Astrocyte of the cerebellum (primary cell): ENCODE measurements around the gene OR10G7.

Experiments used
- DNase-seq: peaks from one replicate; pipeline ENCODE4 v3.0.0-alpha.2; 2011; ENCODE audit warnings: low read depth
- H3K4me3 ChIP-seq: 2 replicates; pipeline ENCODE4 v1.5.1; 2011; ENCODE audit warnings: mild to moderate bottlenecking, low read depth, low read length, moderate library complexity
- in situ Hi-C: cut with HindIII; loops from 2 replicates; pipeline ENCODE4 v1.10.0; 2017; ENCODE audit warnings: low sequenced_read_pairs
- TF ChIP-seq, protein P1 (sequence below): IDR thresholded peaks from 2 replicates; pipeline ENCODE4 v1.5.1; 2012; ENCODE audit warnings: low read length, low read depth, moderate library complexity, mild to moderate bottlenecking; ENCODE audit errors: missing control alignments

The OR10G7 gene, protein sequence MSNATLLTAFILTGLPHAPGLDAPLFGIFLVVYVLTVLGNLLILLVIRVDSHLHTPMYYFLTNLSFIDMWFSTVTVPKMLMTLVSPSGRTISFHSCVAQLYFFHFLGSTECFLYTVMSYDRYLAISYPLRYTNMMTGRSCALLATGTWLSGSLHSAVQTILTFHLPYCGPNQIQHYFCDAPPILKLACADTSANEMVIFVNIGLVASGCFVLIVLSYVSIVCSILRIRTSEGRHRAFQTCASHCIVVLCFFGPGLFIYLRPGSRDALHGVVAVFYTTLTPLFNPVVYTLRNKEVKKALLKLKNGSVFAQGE

DNA sequence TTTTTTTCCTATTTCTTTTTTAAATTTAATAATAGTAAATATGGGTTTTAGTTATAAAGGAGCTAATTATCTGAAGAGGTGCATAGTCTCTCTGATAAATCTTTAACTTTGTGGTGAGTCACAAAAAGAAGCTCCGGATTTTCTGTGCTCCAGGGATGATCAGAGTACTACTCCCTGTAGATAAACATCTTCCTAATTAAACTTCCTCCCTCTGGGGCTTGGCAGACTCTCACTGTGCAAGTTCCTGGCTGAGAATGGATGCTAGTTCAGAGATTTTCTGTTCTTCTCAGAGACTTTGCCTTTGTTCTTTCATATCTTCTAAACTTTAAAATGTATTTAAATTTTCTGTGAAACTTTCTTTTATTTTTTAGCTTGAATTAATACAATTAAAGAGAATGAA lies at the start of gene OR10G7:
OR10G7 (minus strand) TSS at position 72 of the 400 bp plus-strand sequence. CDS start 2,324 bp downstream, outside the sequence.
- in situ Hi-C loops: no loop called here
- no peak for DNase-seq
- TF ChIP-seq, protein P1, sequence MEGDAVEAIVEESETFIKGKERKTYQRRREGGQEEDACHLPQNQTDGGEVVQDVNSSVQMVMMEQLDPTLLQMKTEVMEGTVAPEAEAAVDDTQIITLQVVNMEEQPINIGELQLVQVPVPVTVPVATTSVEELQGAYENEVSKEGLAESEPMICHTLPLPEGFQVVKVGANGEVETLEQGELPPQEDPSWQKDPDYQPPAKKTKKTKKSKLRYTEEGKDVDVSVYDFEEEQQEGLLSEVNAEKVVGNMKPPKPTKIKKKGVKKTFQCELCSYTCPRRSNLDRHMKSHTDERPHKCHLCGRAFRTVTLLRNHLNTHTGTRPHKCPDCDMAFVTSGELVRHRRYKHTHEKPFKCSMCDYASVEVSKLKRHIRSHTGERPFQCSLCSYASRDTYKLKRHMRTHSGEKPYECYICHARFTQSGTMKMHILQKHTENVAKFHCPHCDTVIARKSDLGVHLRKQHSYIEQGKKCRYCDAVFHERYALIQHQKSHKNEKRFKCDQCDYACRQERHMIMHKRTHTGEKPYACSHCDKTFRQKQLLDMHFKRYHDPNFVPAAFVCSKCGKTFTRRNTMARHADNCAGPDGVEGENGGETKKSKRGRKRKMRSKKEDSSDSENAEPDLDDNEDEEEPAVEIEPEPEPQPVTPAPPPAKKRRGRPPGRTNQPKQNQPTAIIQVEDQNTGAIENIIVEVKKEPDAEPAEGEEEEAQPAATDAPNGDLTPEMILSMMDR: no peak
- no peak within 1 kb of the TSS for H3K4me3 ChIP-seq

DNA sequence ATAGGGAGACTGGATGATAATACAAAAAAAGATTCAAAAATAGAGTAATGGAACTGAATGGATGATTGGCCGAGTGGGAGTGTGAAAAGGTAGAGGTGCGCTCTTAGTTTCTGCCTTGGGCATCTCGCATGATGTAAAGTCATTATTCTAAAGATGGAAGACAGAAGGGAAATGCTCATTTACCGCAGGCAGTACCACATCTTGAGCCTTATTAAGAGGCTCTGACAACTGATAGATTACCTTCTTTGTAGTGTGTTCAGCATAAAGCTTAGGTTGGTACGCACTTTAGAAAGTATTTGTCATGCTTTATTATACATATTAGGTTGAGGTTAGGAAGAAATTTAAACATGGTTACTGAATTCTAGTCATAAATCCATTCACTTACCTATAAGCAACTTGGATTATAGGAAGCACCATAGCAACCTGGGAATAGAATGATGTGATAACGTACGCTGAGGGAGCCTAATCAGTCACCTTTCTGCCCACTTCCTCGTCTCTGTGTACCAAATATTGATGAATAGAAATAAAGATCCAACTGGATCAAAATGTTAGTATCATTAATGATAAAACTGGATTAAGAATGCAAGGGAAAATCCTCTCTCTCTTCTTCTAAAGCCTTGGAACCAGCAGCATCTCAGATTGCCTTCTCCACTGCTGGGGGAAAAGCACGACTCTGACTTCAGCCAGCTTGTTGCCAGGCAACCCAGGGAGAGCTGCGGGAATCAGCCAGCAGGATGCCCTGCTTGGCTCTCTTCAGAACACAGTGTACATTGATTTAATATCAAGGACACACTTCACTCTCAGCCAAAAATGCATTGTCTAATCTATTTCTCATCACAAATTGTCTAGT lies 45.1 kb upstream of the OR10G7 start:
- in situ Hi-C loops: no loop called here
- DNase-seq: peak; percentile 13
- H3K4me3 ChIP-seq: no peak overlapping the region
- TF ChIP-seq, protein P1: no peak

DNA sequence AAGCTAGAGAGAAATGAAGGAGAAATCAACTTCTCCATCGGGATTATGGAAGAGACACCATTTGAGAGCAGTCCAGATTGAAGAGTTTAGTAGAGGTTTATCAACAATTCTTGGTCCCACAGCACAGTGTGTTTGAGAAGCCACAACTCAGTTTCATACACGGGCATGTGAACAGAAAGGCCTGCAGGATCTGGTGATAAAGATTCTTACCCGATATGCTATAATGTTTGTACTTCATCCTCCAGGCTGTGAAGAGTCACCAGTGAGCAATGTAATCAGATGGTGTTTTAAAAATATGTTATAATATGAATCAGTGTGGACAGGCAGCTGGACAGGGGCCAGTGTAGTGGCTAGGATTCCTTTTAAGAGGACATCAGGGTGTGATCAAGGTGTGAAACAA lies 44.5 kb upstream of the OR10G7 start:
- DNase-seq: peak; percentile 9
- H3K4me3 ChIP-seq: no peak overlapping the region
- in situ Hi-C loops: no loop called here
- TF ChIP-seq, protein P1: no peak

DNA sequence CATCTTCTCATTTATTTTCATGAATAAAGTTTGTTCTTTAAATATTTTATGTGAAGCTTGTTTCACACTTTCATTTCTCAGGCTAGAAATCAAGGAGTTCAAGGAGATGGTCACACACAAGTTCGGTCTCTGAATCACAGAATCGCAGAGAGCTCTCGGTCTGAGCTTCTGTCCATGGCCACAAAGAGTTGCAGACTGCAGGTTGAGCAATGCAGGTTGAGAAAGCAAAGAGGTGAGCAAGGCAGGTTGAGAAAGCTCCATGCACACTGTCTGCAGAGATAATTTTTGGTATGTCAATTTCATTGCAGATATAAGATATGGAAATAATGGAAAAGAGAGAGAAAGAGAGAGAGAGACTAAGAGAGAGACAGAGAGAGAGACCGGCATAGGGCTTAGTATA lies 41.2 kb upstream of the OR10G7 start:
- H3K4me3 ChIP-seq: no peak overlapping the region
- TF ChIP-seq, protein P1: no peak
- no peak for DNase-seq
- in situ Hi-C loops: loop anchor here (5.0 kb wide), 1 partner anchor 105 kb away; no protein-coding TSS in a partner anchor

DNA sequence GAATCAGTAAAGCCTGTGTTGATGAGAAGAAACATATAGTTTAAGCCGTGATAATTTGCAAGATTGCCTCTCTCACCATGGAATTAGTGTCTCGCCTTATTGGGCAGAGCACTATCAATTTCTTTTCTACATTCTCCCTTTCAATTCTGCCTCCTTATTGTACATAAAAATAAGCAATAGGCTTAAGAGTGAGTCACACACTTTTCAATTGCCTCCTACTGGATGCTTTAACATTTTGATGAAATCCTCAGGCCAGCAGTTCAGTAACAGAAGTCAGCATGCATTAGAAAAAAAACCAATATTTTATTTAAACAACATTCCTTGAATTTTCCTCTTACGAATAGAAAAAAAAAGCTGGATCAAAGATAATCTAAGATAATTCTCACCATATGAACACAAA lies 40.4 kb upstream of the OR10G7 start:
- TF ChIP-seq, protein P1: no peak
- DNase-seq: no peak
- no peak overlapping the region for H3K4me3 ChIP-seq
- in situ Hi-C loops: loop anchor here (5.0 kb wide), 1 partner anchor 106 kb away; no protein-coding TSS in a partner anchor

DNA sequence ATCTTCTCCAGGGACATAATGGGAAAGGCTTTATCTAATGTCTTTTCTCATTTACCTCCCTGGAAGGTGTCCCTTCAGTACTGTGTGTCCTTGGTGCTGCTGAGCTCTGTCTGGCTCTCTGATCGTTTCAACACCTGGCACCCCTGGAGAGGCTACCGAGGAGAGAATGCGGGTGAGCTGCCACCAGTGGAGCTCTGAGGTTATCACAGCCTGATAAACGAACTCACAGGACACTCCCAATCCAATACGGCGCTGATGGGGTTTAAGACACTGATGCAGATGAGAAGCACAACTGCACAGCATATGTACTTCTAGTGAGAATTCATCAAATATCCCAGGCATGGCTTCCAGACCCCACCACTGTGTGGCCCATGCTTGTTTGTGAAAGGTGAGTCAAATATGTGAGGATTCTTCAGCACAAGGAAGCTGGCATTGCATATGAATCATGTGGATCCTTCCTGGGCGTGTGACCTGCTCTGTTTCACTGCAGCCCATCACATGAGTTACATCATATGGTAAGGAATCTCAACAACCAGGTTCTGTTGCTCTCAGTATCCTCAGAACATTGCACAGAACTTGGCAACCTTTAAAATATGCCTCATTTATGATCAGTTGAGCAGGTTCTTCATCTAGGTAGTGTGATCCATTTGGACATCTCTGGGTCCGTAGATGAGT lies 39.3 kb upstream of the OR10G7 start:
- no peak for DNase-seq
- H3K4me3 ChIP-seq: no peak overlapping the region
- TF ChIP-seq, protein P1: no peak
- in situ Hi-C loops: loop anchor here (5.0 kb wide), 1 partner anchor 107 kb away; no protein-coding TSS in a partner anchor
